WTC11 (cell line): ENCODE results near the gene CAP1. TPM values are rescaled to one million over a fixed set of nuclear protein-coding genes. Genes with fewer than 3 reads are reported as not detected.

Source experiments
- ATAC-seq: fragments of 200-7000 bp; cut with Tn5 transposase; 2 replicates; pipeline ENCODE4 v1.10.0; 2021; ENCODE audit warnings: mild to moderate bottlenecking, moderate library complexity
- CTCF ChIA-PET: fragments of 300-600 bp; sonication (Branson Sonifier 250); formaldehyde crosslinking; loops from one replicate; lab custom pipeline; 2021; ENCODE audit warnings: antibody characterized with exemption; lab: Charles Lee
- POLR2A ChIA-PET: fragments of 350-600 bp; sonication (Branson Sonifier 250); formaldehyde crosslinking; loops from one replicate; lab custom pipeline; 2021; ENCODE audit warnings: antibody characterized with exemption; lab: Charles Lee
- DNase-seq: peaks from one replicate; pipeline ENCODE4 v3.0.0; 2021; ENCODE audit warnings: low spot score
- H3K27ac Mint-ChIP-seq: 2 replicates; pipeline ENCODE4 v1.8.0; 2021; ENCODE audit warnings: mixed read lengths
- H3K27me3 Mint-ChIP-seq: 2 replicates; pipeline ENCODE4 v1.8.0; 2021; ENCODE audit warnings: low read depth, mild to moderate bottlenecking, moderate library complexity, mixed read lengths
- H3K36me3 Mint-ChIP-seq: 2 replicates; pipeline ENCODE4 v1.8.0; 2021; ENCODE audit warnings: mixed read lengths
- H3K4me1 Mint-ChIP-seq: 2 replicates; pipeline ENCODE4 v1.8.0; 2022; ENCODE audit warnings: mixed read lengths
- H3K4me3 Mint-ChIP-seq: 2 replicates; pipeline ENCODE4 v1.8.0; 2021; ENCODE audit warnings: mild to moderate bottlenecking, moderate library complexity, mixed read lengths
- H3K9me3 Mint-ChIP-seq: 2 replicates; pipeline ENCODE4 v1.8.0; 2021; ENCODE audit warnings: mixed read lengths
- CREB1 ChIP-seq: sonication (generic); formaldehyde crosslinking; IDR thresholded peaks from 2 replicates; pipeline ENCODE4 v1.8.0; 2023; ENCODE audit warnings: mild to moderate bottlenecking, missing genetic modification reagents
- HMGA2 ChIP-seq: fragments of 250-450 bp; sonication (Bioruptor Pico); IDR thresholded peaks from 2 replicates; pipeline ENCODE4 v1.4.0; 2021; ENCODE audit warnings: mild to moderate bottlenecking, moderate library complexity
- MYBL2 ChIP-seq: sonication (generic); formaldehyde crosslinking; IDR thresholded peaks from 2 replicates; pipeline ENCODE4 v1.8.1; 2023; ENCODE audit warnings: mild to moderate bottlenecking, moderate library complexity, missing genetic modification reagents
- NFATC4 ChIP-seq: fragments of 250-450 bp; sonication (Bioruptor Pico); IDR thresholded peaks from 2 replicates; pipeline ENCODE4 v1.9.0; 2021; ENCODE audit warnings: mild to moderate bottlenecking
- OVOL2 ChIP-seq: fragments of 250-450 bp; sonication (Bioruptor Pico); IDR thresholded peaks from 2 replicates; pipeline ENCODE4 v1.9.0; 2021; ENCODE audit warnings: mild to moderate bottlenecking, borderline replicate concordance
- SMAD3 ChIP-seq: sonication (generic); formaldehyde crosslinking; IDR thresholded peaks from 2 replicates; pipeline ENCODE4 v1.8.0; 2022; ENCODE audit warnings: missing genetic modification reagents, mild to moderate bottlenecking, borderline replicate concordance
- SMAD4 ChIP-seq: sonication (generic); formaldehyde crosslinking; IDR thresholded peaks from 2 replicates; pipeline ENCODE4 v1.8.0; 2022; ENCODE audit warnings: mild to moderate bottlenecking, missing genetic modification reagents
- SOX15 ChIP-seq: fragments of 250-450 bp; sonication (Bioruptor Pico); IDR thresholded peaks from 2 replicates; pipeline ENCODE4 v1.9.0; 2021; ENCODE audit warnings: mild to moderate bottlenecking
- TEAD1 ChIP-seq: sonication (generic); formaldehyde crosslinking; IDR thresholded peaks from 2 replicates; pipeline ENCODE4 v1.8.0; 2022; ENCODE audit warnings: mild to moderate bottlenecking, missing genetic modification reagents
- ZNF121 ChIP-seq: sonication (generic); formaldehyde crosslinking; IDR thresholded peaks from 2 replicates; pipeline ENCODE4 v1.8.0; 2023; ENCODE audit warnings: missing genetic modification reagents
- ZNF423 ChIP-seq: fragments of 250-450 bp; sonication (Bioruptor Pico); IDR thresholded peaks from 2 replicates; pipeline ENCODE4 v2.1.2; 2022; ENCODE audit warnings: mild to moderate bottlenecking, moderate library complexity
- total RNA-seq: library from RNA; stranded (reverse); gene quantifications from 3 replicates; pipeline ENCODE4 v1.2.3, GENCODE V29; 2021
- TF ChIP-seq, protein P1 (sequence below): fragments of 250-450 bp; sonication (Bioruptor Pico); IDR thresholded peaks from 2 replicates; pipeline ENCODE4 v1.9.0; 2021; ENCODE audit warnings: mild to moderate bottlenecking
- TF ChIP-seq, protein P2 (sequence below): fragments of 250-450 bp; sonication (Bioruptor Pico); conservative IDR thresholded peaks from 2 replicates; pipeline ENCODE4 v1.9.0; 2021; ENCODE audit warnings: mild to moderate bottlenecking
- TF ChIP-seq, protein P3 (sequence below): sonication (generic); formaldehyde crosslinking; IDR thresholded peaks from 2 replicates; pipeline ENCODE4 v1.8.1; 2022; ENCODE audit warnings: mild to moderate bottlenecking, missing genetic modification reagents, moderate library complexity, borderline replicate concordance
- TF ChIP-seq, protein P4 (sequence below): fragments of 250-450 bp; sonication (Bioruptor Pico); IDR thresholded peaks from 2 replicates; pipeline ENCODE4 v1.8.0; 2021; ENCODE audit warnings: mild to moderate bottlenecking
- TF ChIP-seq, protein P5 (sequence below): sonication (generic); formaldehyde crosslinking; IDR thresholded peaks from 2 replicates; pipeline ENCODE4 v1.8.1; 2023; ENCODE audit warnings: mild to moderate bottlenecking, missing genetic modification reagents

CAP1 gene
- total RNA-seq, 1 experiment from 2014 or later: 304 TPM

DNA sequence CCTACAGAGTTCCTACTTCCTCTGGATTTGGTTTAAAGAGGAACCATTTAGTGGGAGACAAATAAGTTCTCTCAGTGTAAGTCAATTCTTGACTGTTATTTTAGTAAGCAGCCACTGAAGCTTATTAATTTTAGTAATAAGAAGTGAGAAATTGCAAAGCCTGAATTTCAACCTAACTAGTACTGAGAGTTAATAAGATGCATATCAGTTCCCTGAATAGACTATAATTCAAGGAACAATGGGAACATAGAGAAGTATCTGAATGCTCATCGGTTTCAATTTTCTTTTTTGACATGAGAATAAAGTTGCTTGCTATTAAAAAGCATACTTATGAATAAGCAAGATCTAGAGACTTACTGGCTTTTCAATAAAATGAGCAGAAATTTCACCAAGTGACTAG, 64.5 kb downstream of the CAP1 start (continued):
- TF ChIP-seq, protein P1, sequence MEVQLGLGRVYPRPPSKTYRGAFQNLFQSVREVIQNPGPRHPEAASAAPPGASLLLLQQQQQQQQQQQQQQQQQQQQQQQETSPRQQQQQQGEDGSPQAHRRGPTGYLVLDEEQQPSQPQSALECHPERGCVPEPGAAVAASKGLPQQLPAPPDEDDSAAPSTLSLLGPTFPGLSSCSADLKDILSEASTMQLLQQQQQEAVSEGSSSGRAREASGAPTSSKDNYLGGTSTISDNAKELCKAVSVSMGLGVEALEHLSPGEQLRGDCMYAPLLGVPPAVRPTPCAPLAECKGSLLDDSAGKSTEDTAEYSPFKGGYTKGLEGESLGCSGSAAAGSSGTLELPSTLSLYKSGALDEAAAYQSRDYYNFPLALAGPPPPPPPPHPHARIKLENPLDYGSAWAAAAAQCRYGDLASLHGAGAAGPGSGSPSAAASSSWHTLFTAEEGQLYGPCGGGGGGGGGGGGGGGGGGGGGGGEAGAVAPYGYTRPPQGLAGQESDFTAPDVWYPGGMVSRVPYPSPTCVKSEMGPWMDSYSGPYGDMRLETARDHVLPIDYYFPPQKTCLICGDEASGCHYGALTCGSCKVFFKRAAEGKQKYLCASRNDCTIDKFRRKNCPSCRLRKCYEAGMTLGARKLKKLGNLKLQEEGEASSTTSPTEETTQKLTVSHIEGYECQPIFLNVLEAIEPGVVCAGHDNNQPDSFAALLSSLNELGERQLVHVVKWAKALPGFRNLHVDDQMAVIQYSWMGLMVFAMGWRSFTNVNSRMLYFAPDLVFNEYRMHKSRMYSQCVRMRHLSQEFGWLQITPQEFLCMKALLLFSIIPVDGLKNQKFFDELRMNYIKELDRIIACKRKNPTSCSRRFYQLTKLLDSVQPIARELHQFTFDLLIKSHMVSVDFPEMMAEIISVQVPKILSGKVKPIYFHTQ (CRISPR knock-in tag): no peak
- TF ChIP-seq ZNF121 (CRISPR knock-in tag) (no peak), SMAD3 (CRISPR knock-in tag) (no peak), TEAD1 (CRISPR knock-in tag) (no peak)
- TF ChIP-seq, protein P2, sequence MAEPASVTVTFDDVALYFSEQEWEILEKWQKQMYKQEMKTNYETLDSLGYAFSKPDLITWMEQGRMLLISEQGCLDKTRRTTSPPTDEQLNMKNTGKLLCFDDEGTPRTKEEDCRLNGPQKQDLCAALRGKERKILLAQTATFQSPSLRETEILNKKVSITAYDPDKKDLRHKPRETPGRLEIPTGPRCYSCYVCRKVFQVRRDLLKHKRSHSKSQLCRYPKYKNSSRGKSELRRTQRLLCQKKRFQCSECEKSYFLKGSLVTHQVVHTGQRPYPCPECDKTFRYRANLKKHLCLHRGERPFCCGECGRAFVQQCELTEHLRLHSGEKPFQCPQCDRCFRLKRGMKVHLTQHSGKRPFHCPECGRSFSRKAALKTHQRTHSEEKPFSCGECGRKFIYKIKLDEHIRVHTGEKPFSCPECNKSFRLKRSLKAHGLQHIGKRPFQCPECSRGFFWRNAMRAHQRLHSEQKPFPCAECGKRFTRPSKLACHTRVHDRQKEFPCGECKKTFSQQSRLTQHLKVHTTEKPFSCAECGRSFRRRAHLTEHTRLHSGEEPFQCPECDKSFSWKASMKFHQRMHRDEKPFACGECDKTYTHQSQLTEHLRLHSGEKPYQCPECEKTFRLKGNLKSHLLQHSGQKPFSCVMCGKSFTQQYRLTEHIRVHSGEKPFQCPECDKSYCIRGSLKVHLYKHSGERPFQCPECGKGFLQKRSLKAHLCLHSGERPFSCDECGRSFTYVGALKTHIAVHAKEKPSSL (CRISPR knock-in tag): no peak
- TF ChIP-seq, protein P3, sequence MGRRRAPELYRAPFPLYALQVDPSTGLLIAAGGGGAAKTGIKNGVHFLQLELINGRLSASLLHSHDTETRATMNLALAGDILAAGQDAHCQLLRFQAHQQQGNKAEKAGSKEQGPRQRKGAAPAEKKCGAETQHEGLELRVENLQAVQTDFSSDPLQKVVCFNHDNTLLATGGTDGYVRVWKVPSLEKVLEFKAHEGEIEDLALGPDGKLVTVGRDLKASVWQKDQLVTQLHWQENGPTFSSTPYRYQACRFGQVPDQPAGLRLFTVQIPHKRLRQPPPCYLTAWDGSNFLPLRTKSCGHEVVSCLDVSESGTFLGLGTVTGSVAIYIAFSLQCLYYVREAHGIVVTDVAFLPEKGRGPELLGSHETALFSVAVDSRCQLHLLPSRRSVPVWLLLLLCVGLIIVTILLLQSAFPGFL (CRISPR knock-in tag): no peak

DNA sequence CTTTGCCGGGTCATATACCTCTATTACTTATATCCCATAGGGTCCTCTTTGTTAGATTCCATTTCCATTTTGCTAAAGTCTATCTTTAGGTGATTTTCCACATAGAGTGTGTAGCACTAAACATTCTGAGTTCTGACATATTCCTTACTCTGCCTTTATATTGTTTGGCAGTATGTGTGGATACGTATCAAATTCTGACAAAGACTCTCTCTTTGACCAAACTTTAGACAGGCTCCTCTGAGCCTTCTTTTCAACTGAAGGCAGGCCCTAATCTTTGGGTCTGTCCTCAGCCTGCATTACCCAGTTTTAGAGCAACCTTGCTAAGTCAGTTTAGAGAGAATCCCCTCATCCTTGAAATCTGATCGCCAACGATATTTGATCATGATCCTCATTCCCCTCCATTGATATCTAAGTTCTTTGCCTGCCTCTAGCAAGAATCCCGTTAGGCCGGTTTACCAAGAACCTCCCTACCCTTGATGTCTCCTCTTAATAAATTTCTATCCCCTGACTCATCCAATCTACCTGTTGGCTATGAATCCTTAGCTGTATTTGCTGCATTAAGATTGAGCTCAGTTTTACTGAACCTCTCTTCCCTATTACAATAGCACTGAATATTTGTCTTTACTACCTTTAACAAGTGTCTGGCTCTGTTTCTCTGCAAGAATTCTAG, 66.9 kb downstream of the CAP1 start:
- Mint-ChIP-seq H3K27me3 (peaks cover 22% of the 10 kb centered on the region), H3K9me3 (peaks cover 17% of the 10 kb centered on the region), H3K36me3 (0 out of 2 replicates have a peak, but pooled peaks cover 3% of the 10 kb centered on the region)
- no peak for ATAC-seq
- DNase-seq: no peak
- TF ChIP-seq SOX15 (CRISPR knock-in tag) (no peak), HMGA2 (no peak), CREB1 (CRISPR knock-in tag) (no peak), OVOL2 (CRISPR knock-in tag) (no peak)
- TF ChIP-seq, all 79 proteins: peak for 0
- ChIA-PET CTCF (interaction anchor here (1.2 to 1.5 kb wide), 2 partner anchors 37 to 231 kb away, joined by 5 read pairs; no protein-coding TSS in a partner anchor), POLR2A (interaction anchor here (0.7 kb wide), 1 partner anchor 117 kb away, joined by 4 read pairs; no protein-coding TSS in a partner anchor)
- no peak overlapping the region for H3K27ac Mint-ChIP-seq
- H3K4me3 Mint-ChIP-seq: no peak overlapping the region
- peaks cover 3% of the 10 kb centered on the region; the same call in 1 of the 2 replicates for H3K4me1 Mint-ChIP-seq

DNA sequence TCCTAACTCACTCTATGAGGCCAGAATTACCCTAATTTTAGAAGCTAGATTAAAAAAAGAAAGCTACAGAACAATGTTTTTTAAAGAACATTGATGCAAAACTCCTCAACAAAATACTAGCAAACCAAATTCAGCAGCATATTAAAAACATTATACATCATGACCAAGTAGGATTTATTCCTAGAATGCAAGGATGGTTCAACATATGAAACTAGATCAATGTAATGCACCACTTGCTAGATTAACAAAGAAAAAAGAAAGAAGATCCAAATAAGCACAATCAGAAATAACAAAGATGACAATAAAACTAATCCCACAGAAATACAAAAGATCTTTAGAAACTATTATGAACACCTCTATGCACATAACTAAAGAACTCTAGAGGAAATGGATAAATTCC, 69.9 kb downstream of the CAP1 start:
- Mint-ChIP-seq H3K27ac (no peak overlapping the region), H3K27me3 (peaks cover 22% of the 10 kb centered on the region), H3K4me1 (peaks cover 3% of the 10 kb centered on the region; the same call in 1 of the 2 replicates), H3K4me3 (no peak overlapping the region), H3K9me3 (peaks cover 11% of the 10 kb centered on the region), H3K36me3 (0 out of 2 replicates have a peak, but pooled peaks cover 3% of the 10 kb centered on the region)
- CTCF ChIA-PET: no interaction called here
- no peak for TF ChIP-seq SMAD4
- TF ChIP-seq, protein P4, sequence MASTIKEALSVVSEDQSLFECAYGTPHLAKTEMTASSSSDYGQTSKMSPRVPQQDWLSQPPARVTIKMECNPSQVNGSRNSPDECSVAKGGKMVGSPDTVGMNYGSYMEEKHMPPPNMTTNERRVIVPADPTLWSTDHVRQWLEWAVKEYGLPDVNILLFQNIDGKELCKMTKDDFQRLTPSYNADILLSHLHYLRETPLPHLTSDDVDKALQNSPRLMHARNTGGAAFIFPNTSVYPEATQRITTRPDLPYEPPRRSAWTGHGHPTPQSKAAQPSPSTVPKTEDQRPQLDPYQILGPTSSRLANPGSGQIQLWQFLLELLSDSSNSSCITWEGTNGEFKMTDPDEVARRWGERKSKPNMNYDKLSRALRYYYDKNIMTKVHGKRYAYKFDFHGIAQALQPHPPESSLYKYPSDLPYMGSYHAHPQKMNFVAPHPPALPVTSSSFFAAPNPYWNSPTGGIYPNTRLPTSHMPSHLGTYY (CRISPR knock-in tag): no peak
- no peak for TF ChIP-seq ZNF423 (CRISPR knock-in tag)
- no peak for TF ChIP-seq NFATC4
- TF ChIP-seq, protein P5, sequence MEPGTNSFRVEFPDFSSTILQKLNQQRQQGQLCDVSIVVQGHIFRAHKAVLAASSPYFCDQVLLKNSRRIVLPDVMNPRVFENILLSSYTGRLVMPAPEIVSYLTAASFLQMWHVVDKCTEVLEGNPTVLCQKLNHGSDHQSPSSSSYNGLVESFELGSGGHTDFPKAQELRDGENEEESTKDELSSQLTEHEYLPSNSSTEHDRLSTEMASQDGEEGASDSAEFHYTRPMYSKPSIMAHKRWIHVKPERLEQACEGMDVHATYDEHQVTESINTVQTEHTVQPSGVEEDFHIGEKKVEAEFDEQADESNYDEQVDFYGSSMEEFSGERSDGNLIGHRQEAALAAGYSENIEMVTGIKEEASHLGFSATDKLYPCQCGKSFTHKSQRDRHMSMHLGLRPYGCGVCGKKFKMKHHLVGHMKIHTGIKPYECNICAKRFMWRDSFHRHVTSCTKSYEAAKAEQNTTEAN (CRISPR knock-in tag): no peak
- TF ChIP-seq MYBL2 (CRISPR knock-in tag): no peak
- ATAC-seq (no peak), DNase-seq (no peak)
- POLR2A ChIA-PET: no interaction called here
